ENCODE measurements around the gene AAMDC.
A peak's percentile ranks its signal among the peaks of the same experiment; 100 is the strongest.

AAMDC gene

DNA sequence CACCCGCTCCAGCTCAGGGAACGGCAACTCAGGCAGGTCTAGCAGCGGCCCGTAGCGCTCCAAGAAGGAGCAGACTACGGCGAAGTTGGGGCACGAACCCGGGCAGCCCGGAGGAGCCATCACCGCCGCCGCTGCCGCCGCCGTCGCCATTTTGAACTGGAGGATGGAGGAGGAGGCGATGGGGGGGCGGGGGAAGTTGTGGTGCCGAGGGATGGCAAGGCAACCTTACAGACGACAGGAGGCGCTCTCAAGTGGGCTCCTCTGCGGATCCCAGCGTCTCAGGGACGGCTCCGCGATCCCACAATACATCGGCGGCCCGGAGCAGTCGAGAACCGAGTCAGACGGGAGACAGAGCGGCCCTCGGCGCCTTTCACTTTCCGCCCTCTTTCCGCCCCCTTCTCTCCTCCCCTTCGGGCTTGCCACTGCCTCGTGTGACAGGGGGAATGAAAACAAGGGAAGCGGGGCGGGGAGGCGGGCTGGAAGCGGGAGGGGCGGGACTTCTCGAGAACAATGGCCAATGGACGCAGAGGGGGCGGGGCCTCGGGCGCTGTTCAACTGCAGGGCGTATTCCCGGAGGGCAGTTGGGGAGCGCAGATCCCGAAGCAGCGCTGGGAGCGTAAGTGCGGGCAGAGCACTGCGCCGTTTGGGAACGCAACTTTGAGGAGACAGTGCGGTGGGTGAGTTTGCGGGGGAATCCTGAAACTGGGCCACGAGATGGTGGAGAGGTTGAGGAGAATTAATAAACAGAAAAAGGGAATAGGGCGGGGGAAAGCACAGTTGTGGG is at the start of gene AAMDC, which contains the start of gene RSF1:
TSS of gene AAMDC (plus strand) at position 580 of the 784 bp plus-strand sequence. CDS start 21,353 bp downstream, outside the sequence.
TSS of gene RSF1 (minus strand) at position 158 of the 784 bp plus-strand sequence. CDS start at position 150, 8 bp downstream.
- TF ChIP-seq, protein P1, sequence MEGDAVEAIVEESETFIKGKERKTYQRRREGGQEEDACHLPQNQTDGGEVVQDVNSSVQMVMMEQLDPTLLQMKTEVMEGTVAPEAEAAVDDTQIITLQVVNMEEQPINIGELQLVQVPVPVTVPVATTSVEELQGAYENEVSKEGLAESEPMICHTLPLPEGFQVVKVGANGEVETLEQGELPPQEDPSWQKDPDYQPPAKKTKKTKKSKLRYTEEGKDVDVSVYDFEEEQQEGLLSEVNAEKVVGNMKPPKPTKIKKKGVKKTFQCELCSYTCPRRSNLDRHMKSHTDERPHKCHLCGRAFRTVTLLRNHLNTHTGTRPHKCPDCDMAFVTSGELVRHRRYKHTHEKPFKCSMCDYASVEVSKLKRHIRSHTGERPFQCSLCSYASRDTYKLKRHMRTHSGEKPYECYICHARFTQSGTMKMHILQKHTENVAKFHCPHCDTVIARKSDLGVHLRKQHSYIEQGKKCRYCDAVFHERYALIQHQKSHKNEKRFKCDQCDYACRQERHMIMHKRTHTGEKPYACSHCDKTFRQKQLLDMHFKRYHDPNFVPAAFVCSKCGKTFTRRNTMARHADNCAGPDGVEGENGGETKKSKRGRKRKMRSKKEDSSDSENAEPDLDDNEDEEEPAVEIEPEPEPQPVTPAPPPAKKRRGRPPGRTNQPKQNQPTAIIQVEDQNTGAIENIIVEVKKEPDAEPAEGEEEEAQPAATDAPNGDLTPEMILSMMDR (IDR thresholded peaks at IDR 0.05; ENCODE audit: control insufficient read depth, insufficient read depth, low read depth, low read length, missing control alignments) = peak; percentile 87
- peak; percentile 97 for DNase-seq (ENCODE audit: low read depth)
- H3K4me3 ChIP-seq (ENCODE audit: control insufficient read depth, low read depth, low read length) = peak within 1 kb of the TSS; percentile 90

DNA sequence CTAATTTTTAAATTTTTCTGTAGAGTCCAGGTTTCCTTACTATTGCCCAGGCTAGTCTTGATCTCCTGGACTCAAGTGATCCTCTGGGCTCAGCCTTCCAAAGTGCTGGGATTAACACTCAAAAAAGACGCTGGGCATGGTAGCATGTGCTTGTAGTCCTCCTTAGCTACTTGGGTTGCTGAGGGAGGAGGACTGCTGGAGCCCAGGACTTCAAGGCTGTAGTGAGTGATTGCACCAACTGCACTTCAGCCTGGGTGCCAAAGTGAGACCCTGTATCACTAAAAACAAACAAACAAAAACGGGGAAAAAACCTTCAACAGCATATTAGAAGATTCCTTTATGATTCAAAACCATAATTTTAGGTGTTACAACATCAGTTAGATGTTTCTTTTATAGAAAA is 45.0 kb upstream of the AAMDC start:
- TF ChIP-seq, protein P1 (IDR thresholded peaks at IDR 0.05; ENCODE audit: control insufficient read depth, insufficient read depth, low read depth, low read length, missing control alignments) = no peak
- no peak overlapping the region for H3K4me3 ChIP-seq (ENCODE audit: control insufficient read depth, low read depth, low read length)
- no peak for DNase-seq (ENCODE audit: low read depth)

DNA sequence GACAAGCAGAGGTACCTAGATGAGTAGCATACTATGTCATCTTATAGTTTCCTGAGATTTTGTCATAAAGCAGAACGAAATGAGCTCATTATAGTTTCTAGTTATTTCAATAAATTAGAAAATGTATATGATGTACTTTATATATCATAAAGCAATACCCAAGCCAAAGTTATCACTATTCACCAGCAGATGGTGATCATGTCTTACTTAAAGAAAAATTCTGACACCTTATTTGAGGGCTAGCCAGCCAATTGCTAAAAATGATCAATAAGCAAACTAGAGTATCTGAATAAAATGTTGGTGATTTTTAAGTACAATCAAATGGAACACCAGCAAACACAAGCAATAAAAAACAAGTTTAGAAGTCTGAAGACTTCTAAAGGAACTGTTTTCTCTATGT is 44.5 kb upstream of the AAMDC start:
- TF ChIP-seq, protein P1 (IDR thresholded peaks at IDR 0.05; ENCODE audit: control insufficient read depth, insufficient read depth, low read depth, low read length, missing control alignments) = peak; percentile 15
- H3K4me3 ChIP-seq (ENCODE audit: control insufficient read depth, low read depth, low read length) = no peak overlapping the region
- DNase-seq (ENCODE audit: low read depth) = no peak

DNA sequence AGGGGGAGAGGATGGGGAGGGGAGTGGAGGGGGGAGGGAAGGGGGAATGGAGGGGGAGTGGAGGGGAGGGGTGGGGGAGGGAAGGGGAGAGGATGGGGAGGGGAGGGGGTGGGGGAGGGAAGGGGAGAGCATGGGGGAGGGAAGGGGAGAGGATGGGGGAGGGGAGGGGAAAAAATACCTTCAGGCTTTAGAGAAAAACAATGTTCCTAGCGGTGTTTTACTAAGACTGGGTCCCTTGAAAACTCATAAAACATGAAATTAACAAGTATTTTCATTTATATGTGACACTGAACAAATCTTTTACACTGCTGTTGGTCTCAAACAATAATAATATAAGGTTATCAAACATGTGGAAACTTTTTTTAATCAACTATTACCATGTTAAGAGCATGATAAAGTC is 42.8 kb upstream of the AAMDC start:
- no peak overlapping the region for H3K4me3 ChIP-seq (ENCODE audit: control insufficient read depth, low read depth, low read length)
- no peak for DNase-seq (ENCODE audit: low read depth)
- TF ChIP-seq, protein P1 (IDR thresholded peaks at IDR 0.05; ENCODE audit: control insufficient read depth, insufficient read depth, low read depth, low read length, missing control alignments) = no peak

DNA sequence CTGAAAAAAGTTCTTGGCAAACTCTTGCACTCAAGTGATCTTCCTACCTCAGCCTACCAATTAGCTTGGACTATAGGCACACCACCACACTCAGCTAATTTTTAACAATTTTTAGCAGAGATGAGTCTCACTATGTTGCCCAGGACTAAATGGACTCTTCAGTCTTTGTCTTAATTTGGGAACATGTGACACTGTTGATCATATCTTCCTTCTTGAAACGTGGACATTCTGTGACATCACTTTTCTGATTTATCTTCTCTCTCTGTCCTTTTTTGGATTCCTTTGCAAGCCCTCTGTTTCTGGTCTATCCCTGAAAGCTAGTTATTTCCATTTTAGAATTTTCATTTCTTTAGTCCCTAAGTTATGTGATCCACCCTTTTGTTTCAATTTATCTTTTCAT is 42.4 kb upstream of the AAMDC start:
- TF ChIP-seq, protein P1 (IDR thresholded peaks at IDR 0.05; ENCODE audit: control insufficient read depth, insufficient read depth, low read depth, low read length, missing control alignments) = no peak
- no peak for DNase-seq (ENCODE audit: low read depth)
- H3K4me3 ChIP-seq (ENCODE audit: control insufficient read depth, low read depth, low read length) = no peak overlapping the region

DNA sequence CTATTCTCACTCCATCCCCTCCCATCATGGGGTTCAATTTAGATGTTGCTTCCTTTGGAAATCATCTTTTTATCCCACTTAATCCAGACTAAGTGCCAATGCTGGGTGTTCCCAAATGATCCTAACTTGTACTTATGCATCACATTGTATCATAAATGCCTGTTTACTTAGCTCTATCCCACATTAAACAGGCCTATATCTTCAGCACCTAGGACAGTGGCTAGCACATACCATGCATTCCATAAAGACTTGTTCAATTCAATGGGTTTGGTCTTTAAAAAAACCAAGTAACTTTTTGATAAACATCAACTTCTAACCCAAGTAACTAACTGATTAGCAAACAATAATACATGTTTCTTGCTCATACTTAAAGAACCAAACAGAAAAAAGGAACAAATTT is 41.0 kb upstream of the AAMDC start:
- no peak for DNase-seq (ENCODE audit: low read depth)
- H3K4me3 ChIP-seq (ENCODE audit: control insufficient read depth, low read depth, low read length) = no peak overlapping the region
- TF ChIP-seq, protein P1 (IDR thresholded peaks at IDR 0.05; ENCODE audit: control insufficient read depth, insufficient read depth, low read depth, low read length, missing control alignments) = no peak

Data from AG09309 (cell line).